Measurements from ENCODE around the gene RASGEF1B. TPM values are rescaled to one million over a fixed set of nuclear protein-coding genes. Genes with fewer than 3 reads are reported as not detected.

RASGEF1B gene
- total and polyA plus RNA-seq, 2 of the 4 experiments (the other 2 are of a cell fraction), result 0.09 to 0.36 TPM

DNA sequence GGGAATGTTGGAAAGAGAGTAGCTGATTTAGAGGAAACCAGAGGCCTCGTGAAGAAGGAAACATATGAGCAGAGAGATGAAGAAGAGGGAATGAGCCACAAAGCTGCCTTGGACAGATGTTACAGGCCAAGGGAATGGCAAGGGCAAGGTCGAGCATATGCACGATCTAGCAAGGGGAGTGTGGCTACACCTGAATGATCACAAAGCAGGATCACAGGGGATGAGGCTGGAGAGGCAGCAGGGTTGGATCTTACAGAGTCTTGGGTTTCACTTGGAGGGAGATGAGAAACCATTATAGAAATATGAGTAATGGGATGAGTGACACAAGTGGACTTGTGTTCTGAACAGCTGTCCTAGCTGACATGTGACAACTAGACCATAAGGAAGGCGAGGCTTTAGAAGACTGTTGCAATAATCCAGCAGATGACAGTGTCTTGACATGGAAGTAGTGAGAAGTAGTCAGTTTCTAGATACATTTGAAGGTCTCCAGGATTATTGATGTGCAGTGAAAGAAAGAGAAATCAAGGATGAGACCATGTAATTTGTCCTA lies 58.7 kb downstream of the RASGEF1B start:
- DNase-seq, result no peak
- Histone ChIP-seq H3K9ac (ENCODE audit: low read depth, low read length) (no peak overlapping the region), H3K27me3 (ENCODE audit: control insufficient read depth, insufficient read depth, low read length) (no peaks in the 10 kb centered on the region; the same call in none of the 2 replicates), H3K4me2 (ENCODE audit: low read depth, low read length) (no peak overlapping the region), H3K36me3 (ENCODE audit: control insufficient read depth, insufficient read depth, low read length) (no peaks in the 10 kb centered on the region), H2BK20ac (ENCODE audit: low read depth, low read length) (no peak overlapping the region), H3K79me1 (ENCODE audit: low read depth in 1 of 2, low read length in 2 of 2) (no peaks in the 10 kb centered on the region), H3K14ac (replicated peaks; ENCODE audit: low read depth, low read length) (no peak overlapping the region), H2AFZ (replicated peaks; ENCODE audit: low read length, poor library complexity) (no peak overlapping the region), H3K9me3 (ENCODE audit: control insufficient read depth, insufficient read depth, low read length) (no peaks in the 10 kb centered on the region), H2AK5ac (ENCODE audit: low read depth, low read length) (no peak overlapping the region), H3K27ac (ENCODE audit: insufficient read depth, low read length) (no peak overlapping the region), H3K23ac (ENCODE audit: low read depth, low read length) (no peak overlapping the region), H2BK120ac (ENCODE audit: low read depth, low read length) (no peak overlapping the region), H3K4ac (ENCODE audit: low read depth, low read length) (no peak overlapping the region), H2BK5ac (ENCODE audit: low read depth, low read length, poor library complexity, severe bottlenecking) (no peak overlapping the region), H3K18ac (ENCODE audit: low read depth, low read length) (no peak overlapping the region), H3K4me3 (ENCODE audit: insufficient read depth, low read depth, low read length) (no peak overlapping the region), H3K56ac (ENCODE audit: extremely low read depth, insufficient read depth, low read length) (no peak overlapping the region), H4K91ac (ENCODE audit: insufficient read depth, low read depth, low read length) (no peak overlapping the region), H2BK15ac (ENCODE audit: low read depth, low read length) (no peak overlapping the region), H4K20me1 (ENCODE audit: insufficient read depth, low read length) (no peaks in the 10 kb centered on the region), H4K8ac (ENCODE audit: low read depth in 2 of 2, low read length in 2 of 2) (no peak overlapping the region), H3K4me1 (ENCODE audit: control insufficient read depth, insufficient read depth, low read length) (no peaks in the 10 kb centered on the region), H4K5ac (ENCODE audit: low read depth, low read length) (no peak overlapping the region), H2AK9ac (replicated peaks; ENCODE audit: low read depth, low read length, poor library complexity) (no peak overlapping the region), H3K9me1 (ENCODE audit: insufficient read depth, low read length) (no peaks in the 10 kb centered on the region)
- 84% methylated on average over 3 of the region's 4 CpGs; no CpG with 5 or more reads in 1 of the 2 experiments for WGBS, 2 experiments (ENCODE audit: extremely low coverage in 2 of 2, insufficient read length in 1 of 2)
- dilution Hi-C loops (cut with HindIII; ENCODE audit: low sequenced_read_pairs, unreplicated experiment) (loop anchor here (25.0 kb wide), 1 partner anchor 424 kb away; no protein-coding TSS in a partner anchor), intact Hi-C loops (cut with micrococcal nuclease) (no loop called here), in situ Hi-C loops (cut with MboI; ENCODE audit: low sequenced_read_pairs) (no loop called here)
- ChIA-PET CTCF (interaction anchor here (1.2 kb wide), 1 partner anchor 856 kb away, joined by 3 read pairs; no protein-coding TSS in a partner anchor), POLR2A (ENCODE audit: unreplicated experiment) (no interaction called here)
- BruUV-seq (replicated peaks), result no TSS peak
- ATAC-seq (ENCODE audit: low read depth), result no peak
- TF ChIP-seq SMC3 (IDR thresholded peaks at IDR 0.05; ENCODE audit: low read depth, low read length) (no peak), POLR2A (IDR thresholded peaks at IDR 0.05; ENCODE audit: low read depth, low read length) (no peak), FOS (IDR thresholded peaks at IDR 0.05; ENCODE audit: low read depth, low read length) (no peak), RAD21 (IDR thresholded peaks at IDR 0.05; ENCODE audit: low read length) (no peak), NFE2L2 (IDR thresholded peaks at IDR 0.05; ENCODE audit: low read depth, low read length) (no peak), CHD1 (IDR thresholded peaks at IDR 0.05; ENCODE audit: low read depth, low read length) (no peak), MAZ (IDR thresholded peaks at IDR 0.05; ENCODE audit: borderline replicate concordance, low read depth, low read length) (no peak), MXI1 (IDR thresholded peaks at IDR 0.05; ENCODE audit: borderline replicate concordance, low read depth, low read length) (no peak), RFX5 (IDR thresholded peaks at IDR 0.05; ENCODE audit: low read depth, low read length) (no peak), RCOR1 (IDR thresholded peaks at IDR 0.05; ENCODE audit: insufficient replicate concordance, low read length) (no peak), CEBPB (IDR thresholded peaks at IDR 0.05; ENCODE audit: low read depth, low read length) (no peak), MAFK (IDR thresholded peaks at IDR 0.05; ENCODE audit: low read depth, low read length) (no peak), BHLHE40 (IDR thresholded peaks at IDR 0.05; ENCODE audit: low read depth, low read length) (no peak)
- TF ChIP-seq, protein P1, sequence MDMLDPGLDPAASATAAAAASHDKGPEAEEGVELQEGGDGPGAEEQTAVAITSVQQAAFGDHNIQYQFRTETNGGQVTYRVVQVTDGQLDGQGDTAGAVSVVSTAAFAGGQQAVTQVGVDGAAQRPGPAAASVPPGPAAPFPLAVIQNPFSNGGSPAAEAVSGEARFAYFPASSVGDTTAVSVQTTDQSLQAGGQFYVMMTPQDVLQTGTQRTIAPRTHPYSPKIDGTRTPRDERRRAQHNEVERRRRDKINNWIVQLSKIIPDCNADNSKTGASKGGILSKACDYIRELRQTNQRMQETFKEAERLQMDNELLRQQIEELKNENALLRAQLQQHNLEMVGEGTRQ (IDR thresholded peaks at IDR 0.05; ENCODE audit: low read depth, low read length), result no peak
- TF ChIP-seq, protein P2, sequence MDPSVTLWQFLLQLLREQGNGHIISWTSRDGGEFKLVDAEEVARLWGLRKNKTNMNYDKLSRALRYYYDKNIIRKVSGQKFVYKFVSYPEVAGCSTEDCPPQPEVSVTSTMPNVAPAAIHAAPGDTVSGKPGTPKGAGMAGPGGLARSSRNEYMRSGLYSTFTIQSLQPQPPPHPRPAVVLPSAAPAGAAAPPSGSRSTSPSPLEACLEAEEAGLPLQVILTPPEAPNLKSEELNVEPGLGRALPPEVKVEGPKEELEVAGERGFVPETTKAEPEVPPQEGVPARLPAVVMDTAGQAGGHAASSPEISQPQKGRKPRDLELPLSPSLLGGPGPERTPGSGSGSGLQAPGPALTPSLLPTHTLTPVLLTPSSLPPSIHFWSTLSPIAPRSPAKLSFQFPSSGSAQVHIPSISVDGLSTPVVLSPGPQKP (IDR thresholded peaks at IDR 0.05; ENCODE audit: borderline replicate concordance, low read depth, low read length), result no peak
- TF ChIP-seq, protein P3, sequence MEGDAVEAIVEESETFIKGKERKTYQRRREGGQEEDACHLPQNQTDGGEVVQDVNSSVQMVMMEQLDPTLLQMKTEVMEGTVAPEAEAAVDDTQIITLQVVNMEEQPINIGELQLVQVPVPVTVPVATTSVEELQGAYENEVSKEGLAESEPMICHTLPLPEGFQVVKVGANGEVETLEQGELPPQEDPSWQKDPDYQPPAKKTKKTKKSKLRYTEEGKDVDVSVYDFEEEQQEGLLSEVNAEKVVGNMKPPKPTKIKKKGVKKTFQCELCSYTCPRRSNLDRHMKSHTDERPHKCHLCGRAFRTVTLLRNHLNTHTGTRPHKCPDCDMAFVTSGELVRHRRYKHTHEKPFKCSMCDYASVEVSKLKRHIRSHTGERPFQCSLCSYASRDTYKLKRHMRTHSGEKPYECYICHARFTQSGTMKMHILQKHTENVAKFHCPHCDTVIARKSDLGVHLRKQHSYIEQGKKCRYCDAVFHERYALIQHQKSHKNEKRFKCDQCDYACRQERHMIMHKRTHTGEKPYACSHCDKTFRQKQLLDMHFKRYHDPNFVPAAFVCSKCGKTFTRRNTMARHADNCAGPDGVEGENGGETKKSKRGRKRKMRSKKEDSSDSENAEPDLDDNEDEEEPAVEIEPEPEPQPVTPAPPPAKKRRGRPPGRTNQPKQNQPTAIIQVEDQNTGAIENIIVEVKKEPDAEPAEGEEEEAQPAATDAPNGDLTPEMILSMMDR (conservative IDR thresholded peaks at IDR 0.05; ENCODE audit: low read depth, low read length), result no peak

Measured in IMR-90 (cell line).